GM12878 (cell line): ENCODE results near the gene MAP6D1. TPM values are rescaled to one million over a fixed set of nuclear protein-coding genes. Genes with fewer than 3 reads are reported as not detected.

ENCODE experiments used
- ATAC-seq: fragments of 200-7000 bp; cut with Tn5 transposase; 3 replicates; pipeline ENCODE4 v1.9.1; 2020; ENCODE audit warnings: mild to moderate bottlenecking, moderate library complexity
- BruUV-seq: library from RNA; stranded (reverse); fragments of 400-500 nt; replicated peaks from 2 replicates; lab custom pipeline; 2021; lab: Mats Ljungman, UMichigan
- CTCF ChIA-PET: fragments of 300-600 bp; sonication (Branson Sonifier 250); formaldehyde crosslinking; extraction: SDS; loops from one replicate; lab custom pipeline; 2021; ENCODE audit warnings: inconsistent platforms; lab: Yijun Ruan, JAX
- POLR2A ChIA-PET: fragments of 350-600 bp; formaldehyde crosslinking; extraction: SDS; loops from one replicate; lab custom pipeline; 2021; ENCODE audit warnings: inconsistent platforms; lab: Charles Lee
- RAD21 ChIA-PET: fragments of 300-600 bp; sonication (Branson Sonifier 250); formaldehyde crosslinking; loops from one replicate; lab custom pipeline; 2023; ENCODE audit warnings: antibody characterized with exemption; ENCODE audit not compliant: unreplicated experiment; lab: Charles Lee
- SMC1A ChIA-PET: fragments of 300-600 bp; sonication (Branson Sonifier 250); formaldehyde crosslinking; loops from one replicate; lab custom pipeline; 2023; ENCODE audit not compliant: unreplicated experiment, uncharacterized antibody; lab: Charles Lee
- DNase-seq: peaks from one replicate; pipeline ENCODE4 v3.0.0-alpha.2; 2011; ENCODE audit warnings: low read depth, low spot score
- FAIRE-seq: peaks from 3 replicates; lab custom pipeline; 2011; peaks lifted over from hg19 to GRCh38; lab: Jason Lieb, UNC
- H2AFZ ChIP-seq: 2 replicates; pipeline ENCODE4 v1.6.0; 2011; ENCODE audit warnings: low read depth, low read length, control low read depth; ENCODE audit not compliant: control insufficient read depth
- H3K27ac ChIP-seq: 2 replicates; pipeline ENCODE4 v1.5.1; 2011; ENCODE audit warnings: control low read depth; ENCODE audit not compliant: control insufficient read depth, insufficient read depth
- H3K27me3 ChIP-seq, 2 experiments: replicated peaks in 1 of 2; 2 replicates each; pipeline versions ENCODE4 v1.6.0 to v1.6.1; 2011; ENCODE audit warnings: low read length in 1 of 2; ENCODE audit not compliant: control insufficient read depth in 2 of 2, insufficient read depth in 2 of 2
- H3K36me3 ChIP-seq, 2 experiments: 2 replicates each; pipeline ENCODE4 v1.5.1; 2011; ENCODE audit warnings: low read length in 1 of 2; ENCODE audit not compliant: control insufficient read depth in 2 of 2, insufficient read depth in 2 of 2
- H3K4me1 ChIP-seq: 2 replicates; pipeline ENCODE4 v1.6.1; 2011; ENCODE audit warnings: mild to moderate bottlenecking, low read length, moderate library complexity, mixed read lengths; ENCODE audit not compliant: control insufficient read depth, insufficient read depth
- H3K4me2 ChIP-seq: 2 replicates; pipeline ENCODE4 v1.6.0; 2011; ENCODE audit warnings: control low read depth; ENCODE audit not compliant: control insufficient read depth, insufficient read depth
- H3K4me3 ChIP-seq: fragments of 200-600 bp; sonication (generic); 2 replicates; pipeline ENCODE4 v1.5.1; 2016
- H3K79me2 ChIP-seq: 2 replicates; pipeline ENCODE4 v1.6.0; 2011; ENCODE audit warnings: low read length; ENCODE audit not compliant: control insufficient read depth, insufficient read depth
- H3K9ac ChIP-seq: 2 replicates; pipeline ENCODE4 v1.8.0; 2011; ENCODE audit warnings: low read length, control low read depth, mixed read lengths; ENCODE audit not compliant: control insufficient read depth, insufficient read depth
- H3K9me3 ChIP-seq: replicated peaks from 3 replicates; pipeline ENCODE4 v1.5.1; 2011; ENCODE audit warnings: mild to moderate bottlenecking, low read length; ENCODE audit not compliant: control insufficient read depth, insufficient read depth
- H4K20me1 ChIP-seq: 2 replicates; pipeline ENCODE4 v1.6.0; 2011; ENCODE audit not compliant: control insufficient read depth, insufficient read depth
- BHLHE40 ChIP-seq, 2 experiments: fragments of 450-650 bp in 1 of 2; IDR thresholded peaks; 2 replicates each; pipeline ENCODE4 v1.6.1; 2011 to 2017; ENCODE audit warnings: low read depth in 2 of 2, borderline replicate concordance in 1 of 2, improper control_type of control experiment in 1 of 2, low read length in 1 of 2, mild to moderate bottlenecking in 1 of 2
- CBFB ChIP-seq: IDR thresholded peaks from 2 replicates; pipeline ENCODE4 v1.6.1; 2016; ENCODE audit warnings: antibody characterized with exemption, low read depth
- CREB1 ChIP-seq: IDR thresholded peaks from 2 replicates; pipeline ENCODE4 v1.6.1; 2012; ENCODE audit warnings: low read depth, mild to moderate bottlenecking, inconsistent platforms
- EZH2 ChIP-seq: IDR thresholded peaks from 2 replicates; pipeline ENCODE4 v1.6.1; 2012; ENCODE audit warnings: low read depth, mild to moderate bottlenecking, control low read depth, inconsistent platforms, low read length, borderline replicate concordance; ENCODE audit not compliant: control insufficient read depth
- IRF3 ChIP-seq: fragments of 450-650 bp; IDR thresholded peaks from 2 replicates; pipeline ENCODE4 v1.6.1; 2014; ENCODE audit warnings: mild to moderate bottlenecking
- NFXL1 ChIP-seq: fragments of 450-650 bp; IDR thresholded peaks from 2 replicates; pipeline ENCODE4 v1.6.1; 2017; ENCODE audit warnings: antibody characterized with exemption, mild to moderate bottlenecking, borderline replicate concordance
- NR2F1 ChIP-seq: fragments of 450-650 bp; conservative IDR thresholded peaks from 2 replicates; pipeline ENCODE4 v1.6.1; 2017; ENCODE audit warnings: mild to moderate bottlenecking
- PML ChIP-seq: IDR thresholded peaks from 2 replicates; pipeline ENCODE4 v1.6.1; 2012; ENCODE audit warnings: low read length, inconsistent platforms
- POLR2A ChIP-seq: IDR thresholded peaks from 2 replicates; pipeline ENCODE4 v1.6.1; 2011; ENCODE audit warnings: low read depth, mild to moderate bottlenecking, low read length
- SREBF1 ChIP-seq: IDR thresholded peaks from 2 replicates; pipeline ENCODE4 v1.6.1; 2012; ENCODE audit warnings: mild to moderate bottlenecking, low read length
- WRNIP1 ChIP-seq: IDR thresholded peaks from 2 replicates; pipeline ENCODE4 v1.6.1; 2011; ENCODE audit warnings: low read depth, low read length, improper control_type of control experiment, borderline replicate concordance
- WGBS: methylation state at CpG from one replicate; pipeline ENCODE4 v1.1.6; 2016; ENCODE audit warnings: low lambda C conversion rate; ENCODE audit not compliant: insufficient replicate concordance, insufficient coverage; ENCODE audit errors: missing lambda C conversion rate; 5-methylcytosine and 5-hydroxymethylcytosine counted together
- in situ Hi-C: fragments of 300-500 bp; cut with MboI; formaldehyde crosslinking; loops from 9 replicates; pipeline ENCODE4 v1.14.3; 2018; ENCODE audit warnings: mixed read lengths
- intact Hi-C: fragments of 100-400 bp; cut with micrococcal nuclease; formaldehyde crosslinking; loops from one replicate; pipeline ENCODE4 v1.14.2; 2022; ENCODE audit not compliant: unreplicated experiment
- polyA plus RNA-seq, 11 experiments: library from polyadenylated mRNA; depleted of rRNA in 4 of 11; unstranded in 6 of 11; stranded (reverse) in 5 of 11; fragments of >200 nt; fragmentation: Nextera tagmentation in 4 of 11; fragmentation: Illumina TruSeq in 1 of 11; extraction: Ambion mirVana in 4 of 11; extraction: Trizol in 1 of 11; gene quantifications; 1 replicate in 1 of 11; 2 replicates in 10 of 11; pipeline versions ENCODE4 v1.2.1 to v1.2.3, GENCODE V29; 2011 to 2016; ENCODE audit warnings: inconsistent platforms in 2 of 11, missing spikeins in 2 of 11, low read depth in 1 of 11
- total RNA-seq, 4 experiments: library from RNA; depleted of rRNA in 3 of 4; stranded (reverse); fragments of >200 nt in 3 of 4; fragmentation: Illumina TruSeq in 1 of 4; extraction: Trizol in 1 of 4; gene quantifications; 2 replicates each; pipeline versions ENCODE4 v1.2.1 to v1.2.3, GENCODE V29; 2013 to 2021

The MAP6D1 gene
- total and polyA plus RNA-seq, 10 of the 15 experiments (the other 5 are each of a cell fraction or from before 2014, with no cell fraction given) = 0.50 to 2.2 (median 1.2) TPM; not detected in 3

GRCh38 chr3:183775781-183776180 lies 49.6 kb downstream of the MAP6D1 start:
- H2AFZ ChIP-seq = no peak overlapping the region
- 89% methylated on average over 5 of the region's 5 CpGs for WGBS
- no peak for FAIRE-seq
- no peaks in the 10 kb centered on the region for H3K79me2 ChIP-seq
- H3K36me3 ChIP-seq = peaks cover 12 to 28% of the 10 kb centered on the region in 2 experiments
- H3K27me3 ChIP-seq = no peaks in the 10 kb centered on the region
- H4K20me1 ChIP-seq = no peaks in the 10 kb centered on the region
- in situ Hi-C loops (no loop called here), intact Hi-C loops (no loop called here)
- TF ChIP-seq CBFB (no peak), IRF3 (no peak), NFXL1 (no peak), PML (no peak), EZH2 (no peak), SREBF1 (no peak), NR2F1 (no peak), BHLHE40 (IDR thresholded peaks at IDR 0.05; ENCODE audit: borderline replicate concordance in 1 of 2, low read depth in 2 of 2, low read length in 1 of 2) (no peak), WRNIP1 (no peak), CREB1 (no peak), POLR2A (no peak)
- ATAC-seq = no peak
- BruUV-seq = no TSS peak
- H3K27ac ChIP-seq = no peak overlapping the region
- ChIA-PET POLR2A (no interaction called here), CTCF (interaction anchor here (0.9 kb wide), 1 partner anchor 9 kb away, joined by 4 read pairs; no protein-coding TSS in a partner anchor), RAD21 (no interaction called here), SMC1A (interaction anchor here (1.0 kb wide), 1 partner anchor 9 kb away, joined by 5 read pairs; no protein-coding TSS in a partner anchor)
- no peaks in the 10 kb centered on the region for H3K4me1 ChIP-seq
- H3K9me3 ChIP-seq = no peaks in the 10 kb centered on the region
- DNase-seq = no peak
- H3K4me3 ChIP-seq = no peak overlapping the region
- H3K4me2 ChIP-seq = no peak overlapping the region
- no peak overlapping the region for H3K9ac ChIP-seq
